Kidney epithelial cell (primary cell): ENCODE data around the gene CARS1. TPM values are rescaled to one million over a fixed set of nuclear protein-coding genes. Genes with fewer than 3 reads are reported as not detected.

ENCODE experiments used
- DNase-seq: peaks from one replicate; pipeline ENCODE4 v3.0.0-alpha.2; 2010; ENCODE audit warnings: low read depth
- H3K27me3 ChIP-seq: 2 replicates; pipeline ENCODE4 v1.6.0; 2011; ENCODE audit warnings: low read length; ENCODE audit not compliant: control insufficient read depth, insufficient read depth
- H3K36me3 ChIP-seq: 2 replicates; pipeline ENCODE4 v1.5.1; 2011; ENCODE audit warnings: low read length; ENCODE audit not compliant: control insufficient read depth, insufficient read depth
- H3K4me3 ChIP-seq: 2 replicates; pipeline ENCODE4 v1.5.1; 2011; ENCODE audit warnings: low read depth, mild to moderate bottlenecking, control low read depth, low read length
- total RNA-seq: library from RNA; depleted of rRNA; stranded (reverse); fragments of >200 nt; gene quantifications from 2 replicates; pipeline ENCODE4 v1.2.3, GENCODE V29; 2015
- TF ChIP-seq, protein P1 (sequence below): IDR thresholded peaks from 2 replicates; pipeline ENCODE4 v1.5.1; 2011; ENCODE audit warnings: mild to moderate bottlenecking, moderate library complexity, low read length, control low read depth, inconsistent platforms; ENCODE audit not compliant: insufficient read depth, poor library complexity, severe bottlenecking

CARS1 gene
- total RNA-seq, 1 donor from 2014 or later: 98.3 TPM

- Histone ChIP-seq H3K27me3 (no peaks in the 10 kb centered on the region), H3K4me3 (no peak overlapping the region), H3K36me3 (peaks cover 3% of the 10 kb centered on the region)
- DNase-seq: no peak
- TF ChIP-seq, protein P1, sequence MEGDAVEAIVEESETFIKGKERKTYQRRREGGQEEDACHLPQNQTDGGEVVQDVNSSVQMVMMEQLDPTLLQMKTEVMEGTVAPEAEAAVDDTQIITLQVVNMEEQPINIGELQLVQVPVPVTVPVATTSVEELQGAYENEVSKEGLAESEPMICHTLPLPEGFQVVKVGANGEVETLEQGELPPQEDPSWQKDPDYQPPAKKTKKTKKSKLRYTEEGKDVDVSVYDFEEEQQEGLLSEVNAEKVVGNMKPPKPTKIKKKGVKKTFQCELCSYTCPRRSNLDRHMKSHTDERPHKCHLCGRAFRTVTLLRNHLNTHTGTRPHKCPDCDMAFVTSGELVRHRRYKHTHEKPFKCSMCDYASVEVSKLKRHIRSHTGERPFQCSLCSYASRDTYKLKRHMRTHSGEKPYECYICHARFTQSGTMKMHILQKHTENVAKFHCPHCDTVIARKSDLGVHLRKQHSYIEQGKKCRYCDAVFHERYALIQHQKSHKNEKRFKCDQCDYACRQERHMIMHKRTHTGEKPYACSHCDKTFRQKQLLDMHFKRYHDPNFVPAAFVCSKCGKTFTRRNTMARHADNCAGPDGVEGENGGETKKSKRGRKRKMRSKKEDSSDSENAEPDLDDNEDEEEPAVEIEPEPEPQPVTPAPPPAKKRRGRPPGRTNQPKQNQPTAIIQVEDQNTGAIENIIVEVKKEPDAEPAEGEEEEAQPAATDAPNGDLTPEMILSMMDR: no peak
These were observed 28.4 kb downstream of the CARS1 start for GRCh38 chr11:3028813-3029212.

DNA sequence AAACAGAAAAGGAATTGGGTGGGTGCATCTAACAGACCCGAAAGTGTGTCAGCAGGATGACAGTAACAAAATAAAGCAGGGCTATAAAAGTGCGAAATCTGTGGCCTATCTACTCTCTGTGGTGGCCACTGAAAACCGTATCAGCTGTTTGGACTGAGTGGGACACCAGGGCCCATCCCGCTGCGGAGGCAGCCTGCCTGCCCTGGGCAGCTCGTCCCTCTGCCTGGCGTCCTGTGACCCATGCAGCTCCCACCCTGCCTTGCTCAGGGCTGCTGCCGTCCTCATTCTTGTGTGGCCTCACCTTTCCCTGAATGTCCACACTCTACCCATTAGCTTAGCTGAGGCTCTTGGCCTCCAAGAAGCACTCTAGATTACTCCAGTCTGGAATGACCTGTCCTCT lies 30.4 kb downstream of the CARS1 start:
- Histone ChIP-seq H3K27me3 (no peaks in the 10 kb centered on the region), H3K36me3 (peaks cover 4% of the 10 kb centered on the region), H3K4me3 (no peak overlapping the region)
- TF ChIP-seq, protein P1: no peak
- DNase-seq: no peak

GRCh38 chr11:3022982-3023381 lies 34.2 kb downstream of the CARS1 start:
- peaks cover 7% of the 10 kb centered on the region for H3K36me3 ChIP-seq
- TF ChIP-seq, protein P1: no peak
- no peak for DNase-seq
- no peaks in the 10 kb centered on the region for H3K27me3 ChIP-seq
- no peak overlapping the region for H3K4me3 ChIP-seq

- Histone ChIP-seq H3K27me3 (no peaks in the 10 kb centered on the region), H3K4me3 (no peak overlapping the region), H3K36me3 (peaks cover 7% of the 10 kb centered on the region)
- DNase-seq: no peak
- TF ChIP-seq, protein P1: no peak
These were observed 34.8 kb downstream of the CARS1 start for GRCh38 chr11:3022300-3022967.

DNA sequence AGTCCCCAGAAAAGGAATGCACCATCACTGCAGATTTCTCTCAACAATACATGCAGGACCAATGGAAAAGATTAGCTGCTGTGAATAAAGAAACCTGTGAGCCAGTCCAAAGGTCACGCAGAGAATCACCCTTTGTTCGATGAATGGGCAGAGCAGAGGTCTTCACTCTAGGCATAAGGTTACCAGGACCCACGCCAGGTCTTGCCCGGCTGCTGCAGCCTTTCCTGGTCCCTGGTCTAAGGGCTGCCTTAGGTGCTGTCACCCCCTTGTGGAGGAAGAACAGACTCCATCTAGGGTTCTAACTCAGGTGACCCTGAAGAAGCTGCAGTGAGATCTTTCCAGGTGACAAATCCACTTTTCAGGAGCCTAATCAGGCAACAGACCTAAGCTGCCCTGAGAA lies 36.1 kb downstream of the CARS1 start:
- DNase-seq: no peak
- no peak overlapping the region for H3K4me3 ChIP-seq
- peaks cover 8% of the 10 kb centered on the region for H3K36me3 ChIP-seq
- TF ChIP-seq, protein P1: peak; percentile 84
- H3K27me3 ChIP-seq: no peaks in the 10 kb centered on the region

GRCh38 chr11:3020011-3020410 lies 37.2 kb downstream of the CARS1 start:
- TF ChIP-seq, protein P1: no peak
- Histone ChIP-seq H3K36me3 (peaks cover 8% of the 10 kb centered on the region), H3K4me3 (no peak overlapping the region)

More at GRCh38 chr11:3020011-3020410, 37.2 kb downstream of the CARS1 start:
- no peaks in the 10 kb centered on the region for H3K27me3 ChIP-seq
- no peak for DNase-seq
